HG02623 (cell line): Measurements from ENCODE around the gene AGK.
"Not testable (repeated sequence)": the region's sequence is repeated elsewhere in the genome, so short reads cannot be mapped to it uniquely, and the experiment has no call there.

ENCODE experiments used
- ATAC-seq: cut with Tn5 transposase; IDR thresholded peaks from one replicate; pipeline ENCODE4 v1.9.1; 2021; ENCODE audit warnings: moderate library complexity; ENCODE audit not compliant: unreplicated experiment

Gene AGK

GRCh38 chr7:141551782-141552181, 572 bp downstream of the AGK start:
- no peak for ATAC-seq

- no peak for ATAC-seq
These were observed 6.2 kb downstream of the AGK start for GRCh38 chr7:141557360-141557759.

DNA sequence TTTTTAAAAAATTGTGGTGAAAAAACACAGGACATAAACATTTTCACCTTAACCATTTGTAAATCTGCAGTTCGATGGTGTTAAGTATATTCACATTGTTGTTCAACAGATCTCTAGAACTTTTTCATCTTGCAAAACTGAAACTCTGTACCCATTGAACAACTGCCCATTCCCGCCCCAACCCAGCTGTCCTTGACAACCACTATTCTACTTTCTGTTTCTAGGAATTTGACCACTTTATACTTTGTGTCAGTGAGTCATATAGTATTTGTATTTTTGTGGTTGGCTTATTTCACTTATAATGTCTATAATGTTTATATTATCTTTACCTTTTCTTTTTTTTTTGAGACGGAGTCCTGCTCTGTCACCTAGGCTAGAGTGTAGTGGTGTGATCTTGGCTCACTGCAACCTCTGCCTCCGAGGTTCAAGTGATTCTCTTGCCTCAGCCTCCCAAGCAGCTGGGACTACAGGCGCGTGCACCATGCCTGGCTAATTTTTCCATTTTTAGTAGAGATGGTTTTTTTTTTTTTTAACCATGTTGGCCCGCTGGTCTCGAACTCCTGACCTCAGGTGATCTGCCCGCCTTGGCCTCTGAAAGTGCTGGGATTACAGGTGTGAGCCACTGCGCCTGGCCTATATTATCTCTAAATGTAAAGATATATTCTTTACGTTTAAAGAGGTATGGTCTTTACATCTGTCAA, 6.8 kb downstream of the AGK start:
- not testable (repeated sequence) for ATAC-seq

DNA sequence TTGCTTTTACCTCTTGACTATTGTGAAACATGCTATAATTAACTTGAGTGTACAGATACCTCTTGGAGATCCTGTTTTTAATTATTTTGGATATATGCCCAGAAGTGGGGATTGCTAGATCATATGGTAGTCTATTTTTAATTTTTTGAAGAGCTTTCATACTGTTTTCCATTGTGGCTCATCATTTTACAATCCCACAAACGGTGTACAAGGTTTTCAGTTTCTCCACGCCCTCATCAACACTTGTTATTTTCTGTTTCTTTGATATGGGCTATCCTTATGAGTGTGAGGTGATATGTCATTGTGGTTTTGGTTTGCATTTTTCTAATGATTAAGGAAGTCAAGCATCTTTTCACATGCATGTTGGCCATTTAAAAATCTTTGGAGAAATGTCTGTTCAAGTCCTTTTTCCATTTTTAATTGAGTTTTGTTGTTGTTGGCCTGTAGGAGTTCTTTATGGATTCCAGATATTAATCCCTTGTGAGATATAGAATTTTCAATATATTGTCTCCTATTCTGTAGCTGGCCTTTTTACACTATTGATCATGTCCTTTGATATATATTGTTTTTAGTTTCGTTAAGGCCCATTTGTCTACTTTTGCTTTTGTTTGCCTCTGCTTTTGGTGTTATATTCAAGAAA, 7.5 kb downstream of the AGK start:
- peak; percentile 70 for ATAC-seq

DNA sequence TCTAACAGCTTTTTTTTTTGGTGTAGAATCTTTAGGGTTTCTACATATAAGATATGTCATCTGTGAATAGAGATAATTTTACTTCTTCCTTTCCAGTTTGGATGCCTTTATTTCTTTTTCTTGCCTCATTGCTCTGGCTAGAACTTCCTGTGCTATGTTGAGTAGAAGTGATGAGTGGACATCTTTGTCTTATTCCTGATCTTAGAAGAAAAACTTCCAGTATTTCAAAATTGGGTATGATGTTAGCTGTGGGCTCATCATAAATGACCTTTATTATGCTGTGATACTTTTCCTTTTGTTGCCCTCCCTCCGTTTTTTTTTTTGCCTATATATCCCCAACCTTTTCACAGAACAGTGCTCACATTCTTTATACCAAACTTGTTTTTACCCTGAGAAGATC, 8.8 kb downstream of the AGK start:
- no peak for ATAC-seq

- ATAC-seq: no peak
These were observed 10.8 kb downstream of the AGK start for GRCh38 chr7:141562036-141562435.

- no peak for ATAC-seq
These were observed 11.3 kb downstream of the AGK start for GRCh38 chr7:141562543-141562942.

GRCh38 chr7:141562972-141563371, 11.8 kb downstream of the AGK start:
- ATAC-seq: no peak

DNA sequence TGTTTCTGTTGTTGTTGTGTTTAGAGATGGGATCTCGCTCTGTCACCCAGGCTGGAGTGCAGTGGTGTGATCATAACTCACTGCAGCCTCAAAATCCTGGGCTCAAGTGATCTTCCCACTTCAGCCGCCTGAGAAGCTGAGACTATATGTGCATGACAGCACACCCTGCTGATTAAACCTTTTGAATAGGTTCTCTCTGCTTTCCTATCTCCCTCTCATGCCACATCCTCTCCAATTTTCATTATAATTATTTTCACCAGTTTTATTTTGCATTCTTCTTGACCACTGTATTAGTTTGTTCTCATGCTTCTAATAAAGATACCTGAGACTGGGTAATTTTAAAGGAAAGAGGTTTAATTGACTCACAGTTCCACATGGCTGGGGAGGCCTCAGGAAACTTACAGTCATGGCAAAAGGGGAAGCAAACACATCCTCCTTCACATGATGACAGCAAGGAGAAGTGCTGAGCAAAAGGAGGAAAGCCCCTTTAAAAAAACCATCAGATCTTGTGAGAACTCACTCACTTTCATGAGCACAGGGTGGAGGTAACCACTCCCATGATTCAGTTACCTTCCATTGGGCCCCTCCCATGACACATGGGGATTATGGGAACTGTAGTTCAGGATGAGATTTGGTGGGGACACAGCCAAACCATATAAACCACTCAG, 12.9 kb downstream of the AGK start:
- peak; percentile 62 for ATAC-seq

DNA sequence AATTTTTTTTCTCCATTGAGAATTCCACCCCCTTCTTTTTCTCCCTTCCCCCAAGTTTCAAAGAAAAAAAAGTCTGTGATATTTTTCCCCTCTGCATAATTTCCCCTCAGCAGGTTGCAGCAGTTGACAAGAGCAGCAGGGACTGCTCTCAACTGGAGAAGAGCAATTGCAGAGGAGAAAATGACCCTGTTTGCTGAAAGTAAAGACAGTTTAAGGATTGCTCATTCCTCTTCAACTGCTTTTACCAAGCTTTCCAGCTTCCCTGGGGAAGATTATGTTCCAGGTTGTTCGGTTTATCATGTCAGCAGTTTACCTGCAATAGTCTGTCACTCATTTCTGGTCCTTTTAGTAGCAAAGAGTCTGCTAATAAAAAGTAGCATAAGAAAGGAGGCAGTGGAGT, 16.2 kb downstream of the AGK start:
- ATAC-seq: no peak

DNA sequence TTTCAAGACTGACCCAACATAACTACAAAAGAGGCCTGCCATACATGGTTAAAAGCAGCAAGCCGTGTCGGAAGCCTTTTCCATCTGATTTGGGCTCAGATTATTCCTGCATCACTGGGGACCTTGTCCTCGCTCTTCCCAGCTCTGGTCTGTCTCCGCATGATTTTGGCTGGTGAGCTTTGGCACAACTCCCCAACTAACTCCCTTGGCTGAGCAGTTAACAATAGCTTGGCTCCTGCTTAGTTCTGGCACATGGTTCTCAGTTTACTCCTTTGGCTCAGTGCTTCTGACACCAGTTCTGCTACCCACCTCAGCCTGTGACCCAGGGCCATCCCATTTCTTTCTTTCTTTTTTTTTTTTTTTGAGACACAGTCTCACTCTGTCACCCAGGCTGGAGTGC, 17.0 kb downstream of the AGK start:
- no peak for ATAC-seq

DNA sequence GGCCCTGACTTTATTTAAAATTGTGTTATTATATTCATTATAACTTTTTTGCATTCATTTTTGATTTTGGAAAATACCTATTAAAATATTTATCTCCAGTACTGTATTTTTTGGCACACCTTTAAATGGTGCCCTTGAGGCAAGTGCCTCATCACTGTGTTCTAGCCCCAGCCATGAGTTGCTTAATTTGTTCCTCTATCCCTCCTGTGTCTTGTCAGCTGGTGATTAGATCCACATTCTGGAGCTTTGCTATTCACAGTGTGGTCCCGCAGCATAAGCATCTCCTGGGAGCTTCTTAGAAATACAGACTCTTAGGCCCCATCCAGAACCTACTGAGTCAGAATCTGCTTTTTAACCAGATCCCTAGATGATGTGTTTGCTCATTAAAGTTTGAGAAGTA, 19.8 kb downstream of the AGK start:
- no peak for ATAC-seq

DNA sequence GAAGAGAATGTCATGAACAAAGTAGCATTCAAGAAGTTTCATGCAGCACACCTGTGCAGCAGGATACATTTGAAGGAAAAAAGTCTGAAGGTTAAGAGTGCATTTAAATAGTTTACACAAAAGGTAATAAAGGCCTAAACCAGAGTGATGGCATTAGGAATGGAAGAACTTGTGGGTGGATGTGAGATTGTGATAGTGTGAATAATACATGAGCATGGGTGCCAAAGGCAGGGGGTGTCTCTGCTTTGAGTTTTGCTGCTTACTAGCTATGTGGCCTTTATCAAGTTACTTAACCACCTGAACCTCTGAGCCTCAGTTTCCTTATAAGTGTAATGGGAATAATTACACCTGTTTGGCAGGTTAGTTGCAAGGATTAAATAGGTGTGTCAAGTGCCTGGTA, 21.0 kb downstream of the AGK start:
- no peak for ATAC-seq

- no peak for ATAC-seq
These were observed 22.3 kb downstream of the AGK start for GRCh38 chr7:141573511-141573910.

DNA sequence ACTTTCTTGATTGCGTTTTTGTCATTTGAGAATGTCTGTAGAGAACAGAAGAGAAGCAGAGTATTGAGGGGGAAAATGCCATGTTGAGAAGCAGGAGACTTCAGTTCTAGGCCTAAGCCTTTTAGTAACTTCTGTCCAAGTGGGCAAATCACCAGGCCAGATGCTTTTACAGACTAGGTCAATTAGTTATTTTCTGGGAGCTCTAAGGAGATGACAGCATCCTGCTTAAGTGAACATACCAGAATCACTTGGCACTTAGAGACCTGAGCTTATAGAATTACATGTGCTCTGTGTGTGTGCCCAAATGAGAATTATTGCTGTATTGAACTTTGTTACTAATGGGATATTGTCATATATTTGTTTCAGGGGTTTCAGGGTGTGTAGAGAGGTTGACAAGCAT, 24.0 kb downstream of the AGK start:
- no peak for ATAC-seq

- ATAC-seq: no peak
These were observed 24.6 kb downstream of the AGK start for GRCh38 chr7:141575654-141576448.

GRCh38 chr7:141577043-141577839, 26.0 kb downstream of the AGK start:
- ATAC-seq: no peak

- not testable (repeated sequence) for ATAC-seq
These were observed 28.7 kb downstream of the AGK start for GRCh38 chr7:141579953-141580352.

DNA sequence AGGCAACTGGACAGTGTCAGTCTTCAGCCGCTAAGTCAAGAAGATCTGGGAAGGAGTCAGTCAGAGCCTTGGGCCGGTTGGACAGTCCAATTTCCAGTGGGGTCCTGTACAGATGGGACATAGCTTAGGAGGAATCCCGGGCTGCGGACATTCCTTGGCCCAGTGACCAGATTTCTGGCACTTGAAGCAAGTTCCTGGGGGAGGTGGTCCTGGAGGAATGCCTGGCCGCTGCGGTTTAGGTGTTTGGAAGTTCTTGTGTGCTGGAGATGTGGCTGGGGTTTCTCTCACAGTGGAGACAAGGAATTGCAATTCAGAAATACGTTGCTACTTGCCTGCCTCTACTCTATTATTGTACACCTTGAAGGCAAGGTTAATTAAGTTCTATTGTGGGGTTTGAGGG, 30.9 kb downstream of the AGK start:
- ATAC-seq: not testable (repeated sequence)

GRCh38 chr7:141584935-141585334, 33.7 kb downstream of the AGK start:
- no peak for ATAC-seq
